ENCODE measurements around the gene MRTFA.

GRCh38 chr22:40571887-40572286 is 64.6 kb downstream of the MRTFA start:
- TF ChIP-seq CTCF (IDR thresholded peaks at IDR 0.05) (no peak), POLR2A (IDR thresholded peaks at IDR 0.05) (no peak)
